ENCODE results near the gene CNOT6L. TPM values are rescaled to one million over a fixed set of nuclear protein-coding genes. Genes with fewer than 3 reads are reported as not detected.
"Not testable (repeated sequence)": the region's sequence is repeated elsewhere in the genome, so short reads cannot be mapped to it uniquely, and the experiment has no call there.

CNOT6L gene
- total RNA-seq, 1 donor from 2014 or later, result 49.4 TPM

- H3K9me3 Mint-ChIP-seq, result no peaks in the 10 kb centered on the region
- TF ChIP-seq CTCF (IDR thresholded peaks at IDR 0.05; ENCODE audit: unreplicated experiment), result no peak
- H3K27ac Mint-ChIP-seq, result no peak overlapping the region
- H3K4me1 Mint-ChIP-seq, result no peaks in the 10 kb centered on the region
- no peaks in the 10 kb centered on the region for H3K27me3 Mint-ChIP-seq (ENCODE audit: low read depth)
- H3K4me3 Mint-ChIP-seq, result no peak overlapping the region
- H3K36me3 Mint-ChIP-seq, result peaks cover 20% of the 10 kb centered on the region
- DNase-seq (ENCODE audit: low spot score in 2 of 2, unreplicated experiment in 2 of 2), result no peak
Observed at GRCh38 chr4:77721073-77721472, 98.1 kb downstream of the CNOT6L start.

GRCh38 chr4:77718500-77718899 lies 100.7 kb downstream of the CNOT6L start:
- H3K9me3 Mint-ChIP-seq; DNase-seq (ENCODE audit: low spot score in 2 of 2, unreplicated experiment in 2 of 2); H3K4me1 Mint-ChIP-seq; H3K27me3 Mint-ChIP-seq (ENCODE audit: low read depth); H3K27ac Mint-ChIP-seq; H3K4me3 Mint-ChIP-seq: not testable (repeated sequence)
- peaks cover 14% of the 10 kb centered on the region for H3K36me3 Mint-ChIP-seq

- no peak overlapping the region for H3K27ac Mint-ChIP-seq
- TF ChIP-seq CTCF (IDR thresholded peaks at IDR 0.05; ENCODE audit: unreplicated experiment), result no peak
- H3K36me3 Mint-ChIP-seq, result peaks cover 20% of the 10 kb centered on the region
- no peaks in the 10 kb centered on the region for H3K9me3 Mint-ChIP-seq
- DNase-seq (ENCODE audit: low spot score in 2 of 2, unreplicated experiment in 2 of 2), result no peak
- no peak overlapping the region for H3K4me3 Mint-ChIP-seq
- no peaks in the 10 kb centered on the region for H3K4me1 Mint-ChIP-seq
- H3K27me3 Mint-ChIP-seq (ENCODE audit: low read depth), result no peaks in the 10 kb centered on the region
Observed at GRCh38 chr4:77715414-77716290, 103.5 kb downstream of the CNOT6L start.

- no peak for DNase-seq (ENCODE audit: low spot score in 2 of 2, unreplicated experiment in 2 of 2)
- Mint-ChIP-seq H3K27ac (no peak overlapping the region), H3K9me3 (no peaks in the 10 kb centered on the region), H3K4me1 (no peaks in the 10 kb centered on the region), H3K4me3 (no peak overlapping the region), H3K27me3 (ENCODE audit: low read depth) (no peaks in the 10 kb centered on the region), H3K36me3 (peaks cover 11% of the 10 kb centered on the region)
- no peak for TF ChIP-seq CTCF (IDR thresholded peaks at IDR 0.05; ENCODE audit: unreplicated experiment)
Observed at GRCh38 chr4:77714514-77714913, 104.7 kb downstream of the CNOT6L start.

- no peaks in the 10 kb centered on the region for H3K9me3 Mint-ChIP-seq
- H3K4me3 Mint-ChIP-seq, result no peak overlapping the region
- TF ChIP-seq CTCF (IDR thresholded peaks at IDR 0.05; ENCODE audit: unreplicated experiment), result no peak
- no peaks in the 10 kb centered on the region for H3K4me1 Mint-ChIP-seq
- no peaks in the 10 kb centered on the region for H3K27me3 Mint-ChIP-seq (ENCODE audit: low read depth)
- DNase-seq (ENCODE audit: low spot score in 2 of 2, unreplicated experiment in 2 of 2), result no peak
- H3K36me3 Mint-ChIP-seq, result peaks cover 8% of the 10 kb centered on the region
- H3K27ac Mint-ChIP-seq, result no peak overlapping the region
Observed at GRCh38 chr4:77713884-77714283, 105.3 kb downstream of the CNOT6L start.

- no peaks in the 10 kb centered on the region for H3K4me1 Mint-ChIP-seq
- no peak overlapping the region for H3K4me3 Mint-ChIP-seq
- H3K27ac Mint-ChIP-seq, result no peak overlapping the region
- peaks cover 8% of the 10 kb centered on the region for H3K36me3 Mint-ChIP-seq
- no peaks in the 10 kb centered on the region for H3K27me3 Mint-ChIP-seq (ENCODE audit: low read depth)
- no peaks in the 10 kb centered on the region for H3K9me3 Mint-ChIP-seq
- no peak for DNase-seq (ENCODE audit: low spot score in 2 of 2, unreplicated experiment in 2 of 2)
- TF ChIP-seq CTCF (IDR thresholded peaks at IDR 0.05; ENCODE audit: unreplicated experiment), result no peak
Observed at GRCh38 chr4:77712675-77713074, 106.5 kb downstream of the CNOT6L start.
